Heart right ventricle (tissue), 16 donors: ENCODE measurements around the gene MERTK. TPM values are rescaled to one million over a fixed set of nuclear protein-coding genes. Genes with fewer than 3 reads are reported as not detected.

Experiments
- ATAC-seq, 8 donors: fragments of 200-7000 bp; cut with Tn5 transposase; one replicate each; pipeline ENCODE4 v1.9.1; 2020; ENCODE audit warnings: mild to moderate bottlenecking in 8 of 8, moderate library complexity in 8 of 8, moderate number of reproducible peaks in 1 of 8
- DNase-seq, 2 donors: peaks; one replicate each; pipeline ENCODE4 v3.0.0-alpha.2; 2020
- H3K27ac ChIP-seq, 10 donors: fragments of 200-600 bp; sonication (generic) in 2 of 10; one replicate each; pipeline versions ENCODE4 v1.5.0 to v1.8.0; 2020 to 2022; ENCODE audit warnings: mild to moderate bottlenecking in 3 of 10
- H3K27me3 ChIP-seq, 7 donors: fragments of 200-600 bp; one replicate each; pipeline ENCODE4 v1.8.0; 2021 to 2022; ENCODE audit warnings: mild to moderate bottlenecking in 2 of 7
- H3K36me3 ChIP-seq, 9 donors: fragments of 200-600 bp; sonication (generic) in 1 of 9; one replicate each; pipeline versions ENCODE4 v1.5.0 to v1.8.0; 2020 to 2022; ENCODE audit warnings: mild to moderate bottlenecking in 2 of 9
- H3K4me1 ChIP-seq, 9 donors: fragments of 200-600 bp; sonication (generic) in 1 of 9; one replicate each; pipeline versions ENCODE4 v1.5.0 to v1.8.0; 2020 to 2022; ENCODE audit warnings: mild to moderate bottlenecking in 4 of 9
- H3K4me3 ChIP-seq, 10 donors: fragments of 200-600 bp; sonication (generic) in 2 of 10; one replicate each; pipeline versions ENCODE4 v1.5.0 to v1.8.0; 2020 to 2022; ENCODE audit warnings: mild to moderate bottlenecking in 7 of 10, moderate library complexity in 2 of 10
- H3K9me3 ChIP-seq, 11 donors: fragments of 200-600 bp in 10 of 11; sonication (generic) in 2 of 11; one replicate each; pipeline versions ENCODE4 v1.5.0 to v1.8.0; 2013 to 2022; ENCODE audit warnings: mild to moderate bottlenecking in 2 of 11, control low read depth in 1 of 11, moderate library complexity in 1 of 11
- WGBS, 2 donors: extraction: QIAGEN DNeasy Blood & Tissue Kit; methylation state at CpG; one replicate each; pipeline ENCODE4 v1.1.7; 2013; ENCODE audit warnings: inconsistent platforms in 1 of 2; 5-methylcytosine and 5-hydroxymethylcytosine counted together
- intact Hi-C, 10 donors: fragments of 100-400 bp; cut with DNase I; formaldehyde crosslinking; loops; one replicate each; pipeline versions ENCODE4 v1.11.1 to v1.14.2; 2022
- polyA plus RNA-seq, 2 donors: library from polyadenylated mRNA; stranded (reverse); fragments of 200-250 nt; gene quantifications; one replicate each; pipeline ENCODE4 v1.2.3, GENCODE V29; 2013
- total RNA-seq, 10 donors: library from RNA; stranded (reverse); fragmentation: NEBNext Ultra II Directional in 3 of 10; extraction: Animal tissue kit (Norgen Biotek cat#: 25700) in 3 of 10; gene quantifications; one replicate each; pipeline versions ENCODE4 v1.2.1 to v1.2.4, GENCODE V29; 2021 to 2023
- TF ChIP-seq, protein P1 (sequence below), 9 donors: fragments of 200-600 bp; sonication (generic) in 2 of 9; IDR thresholded peaks; one replicate each; pipeline versions ENCODE4 v1.5.0 to v1.8.0; 2021 to 2022; ENCODE audit warnings: antibody characterized with exemption in 9 of 9, mild to moderate bottlenecking in 5 of 9, moderate library complexity in 1 of 9
- donor health status: Arrhythmogenic right ventricular cardiomyopathy.
- donor health status: ischemic (EF 13 %, LVEDD 7.1; RV severe dilation, severe dysfunction).
- donor health status: healthy with polysubstance abuse.
- donor health status: DM: no; HTN: yes; CAD: no.
- donor health status: DM: no; HTN: no; CAD: no.
- donor health status: ischemic (EF 25% LVEDD 6.9; RV normal size, moderate dysfunction).
- donor health status: ischemic (EF 25% LVEDD 5.7; RV mildly dilated, moderate dysfunction).
- donor health status: healthy.
- donor health status: DM: yes; HTN: yes; CAD: no.
- donor health status: Ischemic cardiomyopathy.
- donor health status: ischemic (EF 35%, LVEDD 5.7; RV mildly dilated, moderate dysfunction).
- donor health status: nonischemic (EF 11% LVEDD 7.7; RV severe dilation, severe dysfunction).
- donor health status: DM: yes; HTN: yes; CAD: no.
- donor health status: PGD.
- donor health status: ischemic (EF 29% LVEDD 5.4; RV normal size, mild dysfunction).
- donor health status: nonischemic (EF 23%, LVEDD 6.1; RV moderate dilation, normal function).

The MERTK gene
- total and polyA plus RNA-seq, 12 donors, result 2.3 to 8.9 (median 3.9) TPM

DNA sequence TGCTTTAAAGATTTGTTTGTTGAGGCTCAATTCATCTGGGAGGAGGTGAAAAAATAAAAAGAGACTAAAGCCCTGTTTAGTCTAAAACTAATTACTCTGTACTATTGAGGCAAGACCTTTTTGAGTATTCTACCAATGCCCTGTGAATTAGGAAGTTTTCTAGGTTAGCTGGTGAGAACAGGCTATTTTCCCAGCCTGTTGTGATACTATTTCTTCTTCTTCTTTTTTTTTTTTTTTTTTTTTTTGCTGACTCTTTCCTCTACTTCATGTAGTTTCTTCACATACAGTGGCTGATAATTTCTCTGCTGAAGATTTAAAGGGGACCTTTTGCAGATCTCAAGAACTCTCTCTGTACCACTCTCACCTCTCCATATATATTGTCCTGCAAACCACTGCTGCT lies 147.8 kb downstream of the MERTK start:
- Histone ChIP-seq H3K9me3 (peaks cover 0 to 26% (median 11%) of the 10 kb centered on the region in 11 donors), H3K27ac (no peak overlapping the region), H3K4me1 (peaks cover 0 to 22% (median 15%) of the 10 kb centered on the region in 9 donors), H3K27me3 (no peaks in the 10 kb centered on the region), H3K4me3 (no peak overlapping the region), H3K36me3 (no peaks in the 10 kb centered on the region)
- intact Hi-C loops, result loop anchor here in 6 of 10 donors (2.0 to 10.0 kb wide), 5 partner anchors 71 to 159 kb away; partner anchors contain the start of gene MERTK (in 2 of the 6)
- no peak for DNase-seq
- ATAC-seq, result no peak
- TF ChIP-seq, protein P1, sequence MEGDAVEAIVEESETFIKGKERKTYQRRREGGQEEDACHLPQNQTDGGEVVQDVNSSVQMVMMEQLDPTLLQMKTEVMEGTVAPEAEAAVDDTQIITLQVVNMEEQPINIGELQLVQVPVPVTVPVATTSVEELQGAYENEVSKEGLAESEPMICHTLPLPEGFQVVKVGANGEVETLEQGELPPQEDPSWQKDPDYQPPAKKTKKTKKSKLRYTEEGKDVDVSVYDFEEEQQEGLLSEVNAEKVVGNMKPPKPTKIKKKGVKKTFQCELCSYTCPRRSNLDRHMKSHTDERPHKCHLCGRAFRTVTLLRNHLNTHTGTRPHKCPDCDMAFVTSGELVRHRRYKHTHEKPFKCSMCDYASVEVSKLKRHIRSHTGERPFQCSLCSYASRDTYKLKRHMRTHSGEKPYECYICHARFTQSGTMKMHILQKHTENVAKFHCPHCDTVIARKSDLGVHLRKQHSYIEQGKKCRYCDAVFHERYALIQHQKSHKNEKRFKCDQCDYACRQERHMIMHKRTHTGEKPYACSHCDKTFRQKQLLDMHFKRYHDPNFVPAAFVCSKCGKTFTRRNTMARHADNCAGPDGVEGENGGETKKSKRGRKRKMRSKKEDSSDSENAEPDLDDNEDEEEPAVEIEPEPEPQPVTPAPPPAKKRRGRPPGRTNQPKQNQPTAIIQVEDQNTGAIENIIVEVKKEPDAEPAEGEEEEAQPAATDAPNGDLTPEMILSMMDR (IDR thresholded peaks at IDR 0.05), result no peak

DNA sequence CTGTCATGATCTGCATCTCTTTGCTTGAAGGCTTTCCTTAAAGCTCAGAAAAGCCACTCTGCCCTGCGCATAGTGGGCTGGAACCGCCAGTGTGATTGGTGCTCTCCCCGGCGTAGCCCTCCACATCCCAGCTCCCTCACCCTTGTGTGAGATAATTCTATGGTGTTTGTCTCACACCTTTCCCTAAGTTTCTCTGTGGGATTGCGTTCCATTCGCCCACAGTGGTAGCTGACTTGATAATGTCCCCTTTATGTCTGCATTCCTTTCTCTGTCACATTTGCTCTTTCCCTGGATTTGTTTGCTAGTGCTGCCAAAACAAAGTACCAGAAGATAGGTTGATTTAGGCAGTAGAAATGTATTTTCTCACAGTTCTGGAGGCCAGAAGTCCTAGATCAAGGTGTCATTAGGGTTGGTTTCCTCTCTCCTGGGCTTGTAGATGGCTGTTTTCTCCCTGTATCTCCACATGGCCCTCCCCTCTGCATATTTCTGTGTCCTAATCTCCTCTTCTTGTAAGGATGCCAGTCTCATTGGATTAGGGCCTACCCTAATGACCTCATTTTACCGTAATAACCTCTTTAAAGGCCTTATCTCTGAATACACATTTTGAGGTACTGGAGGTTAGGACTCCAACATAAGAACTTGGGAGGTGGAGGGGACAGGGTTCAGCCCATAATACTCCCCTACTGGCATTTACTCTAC lies 149.3 kb downstream of the MERTK start:
- 56 to 57% methylated on average over 7 of the region's 7 CpGs for WGBS, 2 donors
- H3K27ac ChIP-seq, result peak overlapping the region in 7 of 10 donors; percentile 27 to 76 (median 58)
- peak; percentile 59 to 91 (median 84) for ATAC-seq

DNA sequence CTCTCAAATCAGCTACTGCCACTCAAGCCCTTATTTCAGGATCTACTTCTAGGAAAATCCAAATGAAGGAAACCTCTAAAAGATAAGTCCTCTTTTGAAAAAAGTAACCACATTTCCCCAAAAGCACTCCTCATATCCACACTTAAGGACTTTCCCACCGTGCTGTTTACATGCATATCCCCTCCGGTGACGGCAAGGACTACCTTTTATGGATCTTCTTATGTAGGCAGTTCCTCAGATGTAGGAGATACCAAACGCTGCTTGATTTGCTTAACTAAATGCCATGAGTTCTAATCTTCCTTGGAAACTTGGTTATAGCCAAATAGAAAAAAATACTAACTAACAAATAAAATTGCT lies 149.8 kb downstream of the MERTK start:
- intact Hi-C loops, result loop anchor here in 9 of 10 donors (1.0 to 10.0 kb wide), 8 partner anchors 73 to 161 kb away; partner anchors contain the start of gene MERTK (in 6 of the 9)
- Histone ChIP-seq H3K4me1 (peaks cover 0 to 22% (median 16%) of the 10 kb centered on the region in 9 donors), H3K9me3 (peaks cover 0 to 26% (median 11%) of the 10 kb centered on the region in 11 donors), H3K27ac (peak overlapping the region in 7 of 10 donors; percentile 27 to 76 (median 58)), H3K27me3 (no peaks in the 10 kb centered on the region), H3K36me3 (no peaks in the 10 kb centered on the region), H3K4me3 (no peak overlapping the region)
- TF ChIP-seq, protein P1 (IDR thresholded peaks at IDR 0.05), result no peak
- 46 to 55% methylated on average over 4 of the region's 4 CpGs for WGBS, 2 donors
- DNase-seq (no peak), ATAC-seq (peak in 2 of 8 donors; percentile 16 to 41)

More for the DNA sequence above, 149.3 kb downstream of the MERTK start:
- intact Hi-C loops, result loop anchor here (1.0 to 10.0 kb wide), 10 partner anchors 73 to 161 kb away; partner anchors contain the start of gene MERTK (in 6 of the 10)
- H3K9me3 ChIP-seq, result peaks cover 0 to 26% (median 11%) of the 10 kb centered on the region in 11 donors
- H3K4me1 ChIP-seq, result peaks cover 0 to 22% (median 15%) of the 10 kb centered on the region in 9 donors
- H3K4me3 ChIP-seq, result no peak overlapping the region
- TF ChIP-seq, protein P1 (IDR thresholded peaks at IDR 0.05), result no peak
- no peaks in the 10 kb centered on the region for H3K36me3 ChIP-seq
- DNase-seq, result no peak
- H3K27me3 ChIP-seq, result no peaks in the 10 kb centered on the region

DNA sequence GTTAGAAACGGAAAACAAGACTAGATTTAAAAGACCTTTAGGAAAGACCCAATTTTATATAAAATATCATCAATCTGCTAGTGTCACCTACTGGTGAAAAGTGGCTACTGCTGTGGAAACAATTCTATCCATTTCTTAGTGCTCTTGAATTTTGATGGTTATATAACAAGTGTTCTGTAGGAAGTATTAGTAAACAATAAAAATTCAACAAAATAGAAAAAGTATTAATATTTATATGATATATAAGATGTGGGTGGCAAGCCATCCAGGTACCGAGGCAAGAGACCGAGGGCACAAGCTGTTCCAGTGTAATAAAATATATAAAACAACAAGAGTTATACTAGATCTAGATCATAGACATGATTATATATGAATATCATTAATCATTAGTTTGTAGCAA lies 150.5 kb downstream of the MERTK start:
- Histone ChIP-seq H3K27ac (no peak overlapping the region), H3K9me3 (peaks cover 0 to 23% (median 11%) of the 10 kb centered on the region in 11 donors), H3K27me3 (no peaks in the 10 kb centered on the region), H3K4me1 (peaks cover 0 to 29% (median 23%) of the 10 kb centered on the region in 9 donors), H3K4me3 (no peak overlapping the region), H3K36me3 (no peaks in the 10 kb centered on the region)
- TF ChIP-seq, protein P1 (IDR thresholded peaks at IDR 0.05), result peak; percentile 67 to 91 (median 83)
- intact Hi-C loops, result loop anchor here in 9 of 10 donors (1.0 to 10.0 kb wide), 8 partner anchors 74 to 162 kb away; partner anchors contain the start of gene MERTK (in 6 of the 9)
- peak in 6 of 8 donors; percentile 59 to 87 (median 83) for ATAC-seq
- 25 to 36% methylated on average over 3 of the region's 3 CpGs for WGBS, 2 donors
- peak in 1 of 2 donors; percentile 58 for DNase-seq
